PC-3 (cell line): ENCODE measurements around the gene SPHK2.

ENCODE experiments used
- CTCF ChIP-seq: fragments of 300-600 bp; sonication (generic); conservative IDR thresholded peaks from 2 replicates; pipeline ENCODE4 v1.5.1; 2017; ENCODE audit warnings: antibody characterized with exemption, low read depth, mild to moderate bottlenecking, low read length
- EZH2 ChIP-seq: fragments of 300-600 bp; sonication (generic); IDR thresholded peaks from one replicate; pipeline ENCODE4 v1.6.1; 2017; ENCODE audit warnings: antibody characterized with exemption, mild to moderate bottlenecking, low read length; ENCODE audit not compliant: unreplicated experiment
- EZH2phosphoT487 ChIP-seq: fragments of 300-600 bp; sonication (generic); IDR thresholded peaks from 2 replicates; pipeline ENCODE4 v1.6.1; 2018; ENCODE audit warnings: mild to moderate bottlenecking, antibody characterized with exemption, low read length, borderline replicate concordance

DNA sequence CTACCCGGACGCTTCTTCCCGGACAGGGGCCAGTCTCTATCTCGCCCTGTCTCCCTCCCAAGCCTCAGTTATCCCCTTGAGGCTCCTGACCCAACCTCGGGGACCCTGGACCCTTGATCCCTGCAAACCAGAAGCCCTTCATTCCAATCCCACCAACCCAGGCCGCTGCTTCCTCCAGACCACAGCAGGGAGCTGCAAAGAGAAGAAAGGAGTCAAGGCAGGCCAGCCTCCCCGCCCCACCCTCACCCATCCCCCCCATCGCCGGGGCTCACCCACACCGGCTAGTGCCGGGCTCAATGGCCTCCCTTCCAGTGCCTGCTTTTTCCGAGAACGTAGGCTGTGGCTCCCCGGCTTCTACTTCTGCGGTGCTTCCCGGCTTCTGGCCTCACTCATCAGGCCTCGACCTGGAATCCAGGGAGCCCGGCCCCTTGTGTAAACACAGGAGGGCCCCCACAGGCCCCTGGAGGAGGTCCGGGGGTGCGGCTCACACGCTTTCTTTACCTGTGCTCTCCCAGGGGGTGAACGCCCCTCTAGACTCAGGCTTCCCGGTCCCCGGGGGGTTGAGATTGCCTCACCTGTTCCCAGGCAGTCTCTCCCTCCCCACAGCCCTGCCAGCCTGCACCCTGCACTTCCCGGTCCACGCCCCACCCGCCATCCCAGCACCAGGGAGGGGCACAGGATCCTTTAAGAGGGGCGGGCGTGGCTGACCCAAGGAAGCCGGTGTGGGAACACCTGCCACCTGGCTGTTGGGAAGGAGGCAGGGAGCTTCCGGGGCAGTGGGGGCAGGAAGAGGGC lies 4.7 kb upstream of the SPHK2 start, which contains the start of gene FAM83E:
- no peak for TF ChIP-seq CTCF
- TF ChIP-seq EZH2phosphoT487: no peak
- TF ChIP-seq EZH2: no peak
